HepG2 (cell line): ENCODE results near the gene STOML1. TPM values are rescaled to one million over a fixed set of nuclear protein-coding genes. Genes with fewer than 3 reads are reported as not detected.

Source experiments
- EHMT2 ChIP-seq: fragments of 200-600 bp; sonication (generic); IDR thresholded peaks from 2 replicates; pipeline ENCODE4 v1.7.0; 2017; ENCODE audit warnings: antibody characterized with exemption, low read depth, low read length, borderline replicate concordance
- KDM3A ChIP-seq: IDR thresholded peaks from 2 replicates; pipeline ENCODE4 v1.6.1; 2018; ENCODE audit warnings: low read depth, missing compliant biosample characterization
- NRL ChIP-seq: sonication (generic); formaldehyde crosslinking; IDR thresholded peaks from 2 replicates; pipeline ENCODE4 v1.5.0; 2020; ENCODE audit warnings: missing genetic modification reagents, mild to moderate bottlenecking, moderate library complexity, borderline replicate concordance
- PHF5A ChIP-seq: IDR thresholded peaks from one replicate; pipeline ENCODE4 v1.6.1; 2018; ENCODE audit warnings: low read depth, missing genetic modification reagents; ENCODE audit not compliant: unreplicated experiment
- ZMYM2 ChIP-seq: sonication (generic); formaldehyde crosslinking; IDR thresholded peaks from 2 replicates; pipeline ENCODE4 v1.8.0; 2022; ENCODE audit warnings: mild to moderate bottlenecking, missing genetic modification reagents
- polyA plus RNA-seq, 8 experiments: library from polyadenylated mRNA; depleted of rRNA in 3 of 8; stranded (reverse) in 7 of 8; unstranded in 1 of 8; fragments of >200 nt; fragmentation: Illumina TruSeq in 4 of 8; extraction: Trizol in 4 of 8; gene quantifications; 2 replicates each; pipeline versions ENCODE4 v1.2.1 to v1.2.3, GENCODE V29; 2011 to 2016; ENCODE audit warnings: low read depth in 4 of 8, missing spikeins in 1 of 8, mixed read lengths in 1 of 8; ENCODE audit not compliant: insufficient read depth in 1 of 8
- total RNA-seq, 5 experiments: library from RNA; depleted of rRNA; stranded (reverse); fragments of >200 nt; fragmentation: Illumina TruSeq; extraction: Trizol; gene quantifications; 2 replicates each; pipeline ENCODE4 v1.2.3, GENCODE V29; 2016; ENCODE audit warnings: low read depth in 1 of 5
- TF ChIP-seq, protein P1 (sequence below): sonication (generic); formaldehyde crosslinking; IDR thresholded peaks from 2 replicates; pipeline ENCODE4 v1.8.1; 2023; ENCODE audit warnings: missing genetic modification reagents, inconsistent platforms, borderline replicate concordance
- TF ChIP-seq, protein P2 (sequence below): sonication (generic); formaldehyde crosslinking; conservative IDR thresholded peaks from 2 replicates; pipeline ENCODE4 v1.4.0; 2020; ENCODE audit warnings: missing genetic modification reagents
- TF ChIP-seq, protein P3 (sequence below): sonication (generic); formaldehyde crosslinking; IDR thresholded peaks from 2 replicates; pipeline ENCODE4 v1.4.0; 2020; ENCODE audit warnings: missing genetic modification reagents
- TF ChIP-seq, protein P4 (sequence below): sonication (generic); formaldehyde crosslinking; IDR thresholded peaks from 2 replicates; pipeline ENCODE4 v1.8.1; 2023; ENCODE audit warnings: mild to moderate bottlenecking, inconsistent platforms, moderate library complexity, missing genetic modification reagents, borderline replicate concordance
- TF ChIP-seq, protein P5 (sequence below): sonication (generic); formaldehyde crosslinking; conservative IDR thresholded peaks from 2 replicates; pipeline ENCODE4 v1.4.0; 2020; ENCODE audit warnings: missing genetic modification reagents
- TF ChIP-seq, protein P6 (sequence below): sonication (generic); formaldehyde crosslinking; conservative IDR thresholded peaks from 2 replicates; pipeline ENCODE4 v1.4.0; 2020; ENCODE audit warnings: missing genetic modification reagents
- TF ChIP-seq, protein P7 (sequence below): sonication (generic); formaldehyde crosslinking; IDR thresholded peaks from 2 replicates; pipeline ENCODE4 v1.4.0; 2020; ENCODE audit warnings: missing genetic modification reagents

Gene STOML1
- total and polyA plus RNA-seq, 2 of the 13 experiments (the other 11 are each of a cell fraction or from before 2014, with no cell fraction given) = 3.5 to 3.7 TPM

DNA sequence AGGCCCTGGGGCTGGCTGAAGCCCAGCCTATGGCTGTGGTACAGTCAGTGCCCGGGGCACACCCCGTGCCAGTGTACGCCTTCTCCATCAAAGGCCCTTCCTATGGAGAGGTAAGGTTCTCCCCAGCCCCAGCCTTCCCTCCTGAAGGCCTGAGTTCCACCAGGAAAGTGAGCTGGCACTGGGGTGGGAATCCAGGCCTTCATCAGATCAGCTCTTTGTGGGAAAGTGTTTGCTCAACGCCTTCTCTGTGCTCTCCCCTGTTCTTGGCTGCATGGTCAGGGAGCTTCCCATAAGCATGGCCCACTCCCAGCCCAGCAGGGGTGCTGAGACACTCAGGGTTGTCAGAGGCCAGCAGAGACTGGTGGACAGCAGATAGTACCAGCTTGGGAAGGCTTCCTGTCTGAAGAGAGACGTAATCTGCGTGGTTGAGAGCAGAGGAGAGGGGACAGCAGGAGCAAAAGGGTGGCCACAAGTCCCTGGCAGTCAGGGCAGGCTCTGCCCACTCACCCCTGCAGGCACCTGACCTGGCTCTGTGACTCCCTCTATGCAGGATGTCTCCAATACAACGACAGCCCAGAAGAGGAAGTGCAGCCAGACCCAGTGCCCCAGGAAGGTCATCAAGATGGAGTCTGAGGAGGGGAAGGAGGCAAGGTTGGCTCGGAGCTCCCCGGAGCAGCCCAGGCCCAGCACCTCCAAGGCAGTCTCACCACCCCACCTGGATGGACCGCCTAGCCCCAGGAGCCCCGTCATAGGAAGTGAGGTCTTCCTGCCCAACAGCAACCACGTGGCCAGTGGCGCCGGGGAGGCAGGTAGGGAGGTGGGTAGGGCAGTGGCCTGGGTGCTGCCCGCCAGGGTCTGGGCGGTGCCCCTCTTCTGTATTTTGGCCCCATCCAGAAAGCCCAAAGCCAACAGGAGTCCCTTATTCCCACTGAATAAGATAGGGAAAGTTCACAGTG is 40.8 kb upstream of the STOML1 start (continued):
- TF ChIP-seq, protein P1, sequence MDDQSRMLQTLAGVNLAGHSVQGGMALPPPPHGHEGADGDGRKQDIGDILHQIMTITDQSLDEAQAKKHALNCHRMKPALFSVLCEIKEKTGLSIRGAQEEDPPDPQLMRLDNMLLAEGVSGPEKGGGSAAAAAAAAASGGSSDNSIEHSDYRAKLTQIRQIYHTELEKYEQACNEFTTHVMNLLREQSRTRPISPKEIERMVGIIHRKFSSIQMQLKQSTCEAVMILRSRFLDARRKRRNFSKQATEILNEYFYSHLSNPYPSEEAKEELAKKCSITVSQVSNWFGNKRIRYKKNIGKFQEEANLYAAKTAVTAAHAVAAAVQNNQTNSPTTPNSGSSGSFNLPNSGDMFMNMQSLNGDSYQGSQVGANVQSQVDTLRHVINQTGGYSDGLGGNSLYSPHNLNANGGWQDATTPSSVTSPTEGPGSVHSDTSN (CRISPR knock-in tag) = no peak
- TF ChIP-seq KDM3A (CRISPR knock-in tag) (no peak), EHMT2 (no peak), ZMYM2 (no peak), PHF5A (CRISPR knock-in tag) (no peak), NRL (no peak)
- TF ChIP-seq, protein P2, sequence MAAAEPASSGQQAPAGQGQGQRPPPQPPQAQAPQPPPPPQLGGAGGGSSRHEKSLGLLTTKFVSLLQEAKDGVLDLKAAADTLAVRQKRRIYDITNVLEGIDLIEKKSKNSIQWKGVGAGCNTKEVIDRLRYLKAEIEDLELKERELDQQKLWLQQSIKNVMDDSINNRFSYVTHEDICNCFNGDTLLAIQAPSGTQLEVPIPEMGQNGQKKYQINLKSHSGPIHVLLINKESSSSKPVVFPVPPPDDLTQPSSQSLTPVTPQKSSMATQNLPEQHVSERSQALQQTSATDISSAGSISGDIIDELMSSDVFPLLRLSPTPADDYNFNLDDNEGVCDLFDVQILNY (CRISPR knock-in tag) = no peak
- TF ChIP-seq, protein P3, sequence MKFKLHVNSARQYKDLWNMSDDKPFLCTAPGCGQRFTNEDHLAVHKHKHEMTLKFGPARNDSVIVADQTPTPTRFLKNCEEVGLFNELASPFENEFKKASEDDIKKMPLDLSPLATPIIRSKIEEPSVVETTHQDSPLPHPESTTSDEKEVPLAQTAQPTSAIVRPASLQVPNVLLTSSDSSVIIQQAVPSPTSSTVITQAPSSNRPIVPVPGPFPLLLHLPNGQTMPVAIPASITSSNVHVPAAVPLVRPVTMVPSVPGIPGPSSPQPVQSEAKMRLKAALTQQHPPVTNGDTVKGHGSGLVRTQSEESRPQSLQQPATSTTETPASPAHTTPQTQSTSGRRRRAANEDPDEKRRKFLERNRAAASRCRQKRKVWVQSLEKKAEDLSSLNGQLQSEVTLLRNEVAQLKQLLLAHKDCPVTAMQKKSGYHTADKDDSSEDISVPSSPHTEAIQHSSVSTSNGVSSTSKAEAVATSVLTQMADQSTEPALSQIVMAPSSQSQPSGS = no peak
- TF ChIP-seq, protein P4, sequence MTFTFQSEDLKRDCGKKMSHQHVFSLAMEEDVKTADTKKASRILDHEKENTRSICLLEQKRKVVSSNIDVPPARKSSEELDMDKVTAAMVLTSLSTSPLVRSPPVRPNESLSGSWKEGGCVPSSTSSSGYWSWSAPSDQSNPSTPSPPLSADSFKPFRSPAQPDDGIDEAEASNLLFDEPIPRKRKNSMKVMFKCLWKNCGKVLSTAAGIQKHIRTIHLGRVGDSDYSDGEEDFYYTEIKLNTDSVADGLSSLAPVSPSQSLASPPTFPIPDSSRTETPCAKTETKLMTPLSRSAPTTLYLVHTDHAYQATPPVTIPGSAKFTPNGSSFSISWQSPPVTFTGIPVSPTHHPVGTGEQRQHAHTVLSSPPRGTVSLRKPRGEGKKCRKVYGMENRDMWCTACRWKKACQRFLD (CRISPR knock-in tag) = no peak
- TF ChIP-seq, protein P5, sequence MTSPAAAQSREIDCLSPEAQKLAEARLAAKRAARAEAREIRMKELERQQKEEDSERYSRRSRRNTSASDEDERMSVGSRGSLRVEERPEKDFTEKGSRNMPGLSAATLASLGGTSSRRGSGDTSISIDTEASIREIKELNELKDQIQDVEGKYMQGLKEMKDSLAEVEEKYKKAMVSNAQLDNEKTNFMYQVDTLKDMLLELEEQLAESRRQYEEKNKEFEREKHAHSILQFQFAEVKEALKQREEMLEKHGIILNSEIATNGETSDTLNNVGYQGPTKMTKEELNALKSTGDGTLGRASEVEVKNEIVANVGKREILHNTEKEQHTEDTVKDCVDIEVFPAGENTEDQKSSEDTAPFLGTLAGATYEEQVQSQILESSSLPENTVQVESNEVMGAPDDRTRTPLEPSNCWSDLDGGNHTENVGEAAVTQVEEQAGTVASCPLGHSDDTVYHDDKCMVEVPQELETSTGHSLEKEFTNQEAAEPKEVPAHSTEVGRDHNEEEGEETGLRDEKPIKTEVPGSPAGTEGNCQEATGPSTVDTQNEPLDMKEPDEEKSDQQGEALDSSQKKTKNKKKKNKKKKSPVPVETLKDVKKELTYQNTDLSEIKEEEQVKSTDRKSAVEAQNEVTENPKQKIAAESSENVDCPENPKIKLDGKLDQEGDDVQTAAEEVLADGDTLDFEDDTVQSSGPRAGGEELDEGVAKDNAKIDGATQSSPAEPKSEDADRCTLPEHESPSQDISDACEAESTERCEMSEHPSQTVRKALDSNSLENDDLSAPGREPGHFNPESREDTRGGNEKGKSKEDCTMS = no peak
- TF ChIP-seq, protein P6, sequence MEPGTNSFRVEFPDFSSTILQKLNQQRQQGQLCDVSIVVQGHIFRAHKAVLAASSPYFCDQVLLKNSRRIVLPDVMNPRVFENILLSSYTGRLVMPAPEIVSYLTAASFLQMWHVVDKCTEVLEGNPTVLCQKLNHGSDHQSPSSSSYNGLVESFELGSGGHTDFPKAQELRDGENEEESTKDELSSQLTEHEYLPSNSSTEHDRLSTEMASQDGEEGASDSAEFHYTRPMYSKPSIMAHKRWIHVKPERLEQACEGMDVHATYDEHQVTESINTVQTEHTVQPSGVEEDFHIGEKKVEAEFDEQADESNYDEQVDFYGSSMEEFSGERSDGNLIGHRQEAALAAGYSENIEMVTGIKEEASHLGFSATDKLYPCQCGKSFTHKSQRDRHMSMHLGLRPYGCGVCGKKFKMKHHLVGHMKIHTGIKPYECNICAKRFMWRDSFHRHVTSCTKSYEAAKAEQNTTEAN = no peak
- TF ChIP-seq, protein P7, sequence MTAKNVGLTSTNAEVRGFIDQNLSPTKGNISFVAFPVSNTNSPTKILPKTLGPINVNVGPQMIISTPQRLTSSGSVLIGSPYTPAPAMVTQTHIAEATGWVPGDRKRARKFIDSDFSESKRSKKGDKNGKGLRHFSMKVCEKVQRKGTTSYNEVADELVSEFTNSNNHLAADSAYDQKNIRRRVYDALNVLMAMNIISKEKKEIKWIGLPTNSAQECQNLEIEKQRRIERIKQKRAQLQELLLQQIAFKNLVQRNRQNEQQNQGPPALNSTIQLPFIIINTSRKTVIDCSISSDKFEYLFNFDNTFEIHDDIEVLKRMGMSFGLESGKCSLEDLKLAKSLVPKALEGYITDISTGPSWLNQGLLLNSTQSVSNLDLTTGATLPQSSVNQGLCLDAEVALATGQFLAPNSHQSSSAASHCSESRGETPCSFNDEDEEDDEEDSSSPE (CRISPR knock-in tag) = no peak
